Eye (tissue), 1 donor: ENCODE measurements around the gene ZBTB17.

Experiments
- DNase-seq: peaks from one replicate; pipeline ENCODE4 v3.0.0-alpha.2; 2015

The ZBTB17 gene

GRCh38 chr1:15959424-15959823 is 16.5 kb downstream of the ZBTB17 start:
- no peak for DNase-seq

- DNase-seq = peak; percentile 32
Observed at GRCh38 chr1:15958793-15959192, 17.1 kb downstream of the ZBTB17 start.

DNA sequence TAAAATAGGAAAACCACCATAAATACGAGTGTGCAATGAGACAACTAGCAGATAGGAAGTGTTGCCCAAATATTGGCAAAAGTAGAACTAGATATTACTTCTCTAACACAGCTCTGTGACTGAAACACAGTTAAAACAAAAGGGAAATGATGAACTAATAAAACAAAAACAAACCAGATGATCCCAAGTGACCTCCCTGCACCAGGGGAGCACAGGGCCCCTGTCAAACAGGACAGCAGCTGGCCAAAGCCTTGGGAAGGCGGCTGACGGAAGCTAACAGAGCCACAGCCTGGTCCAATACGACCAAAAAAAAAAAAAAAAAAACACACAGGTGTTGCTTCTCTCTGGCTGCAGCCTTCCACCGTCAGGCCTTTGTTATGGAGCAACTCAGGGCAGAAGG is 17.8 kb downstream of the ZBTB17 start:
- DNase-seq = no peak

- peak; percentile 34 for DNase-seq
Observed at GRCh38 chr1:15957221-15958095, 18.4 kb downstream of the ZBTB17 start.

DNA sequence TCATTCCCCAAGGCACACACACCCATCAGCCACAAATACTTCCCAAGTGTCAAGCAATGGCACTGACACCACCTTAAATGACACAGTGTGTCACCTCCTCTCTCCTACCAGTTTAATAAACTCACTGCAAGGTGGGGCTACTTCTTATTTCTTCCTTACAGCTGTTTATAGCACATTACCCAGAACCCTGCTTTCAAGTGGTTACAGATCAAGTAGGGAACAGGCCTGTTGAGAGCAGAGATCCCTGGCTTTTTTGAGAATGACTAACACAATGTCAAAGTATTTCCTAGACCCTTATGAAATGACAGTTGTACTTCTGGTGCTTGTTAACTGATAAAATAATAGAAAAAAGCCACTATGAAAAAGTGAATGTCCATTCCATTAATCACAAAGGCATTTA is 19.8 kb downstream of the ZBTB17 start:
- no peak for DNase-seq

- no peak for DNase-seq
Observed at GRCh38 chr1:15955552-15955951, 20.3 kb downstream of the ZBTB17 start.

DNA sequence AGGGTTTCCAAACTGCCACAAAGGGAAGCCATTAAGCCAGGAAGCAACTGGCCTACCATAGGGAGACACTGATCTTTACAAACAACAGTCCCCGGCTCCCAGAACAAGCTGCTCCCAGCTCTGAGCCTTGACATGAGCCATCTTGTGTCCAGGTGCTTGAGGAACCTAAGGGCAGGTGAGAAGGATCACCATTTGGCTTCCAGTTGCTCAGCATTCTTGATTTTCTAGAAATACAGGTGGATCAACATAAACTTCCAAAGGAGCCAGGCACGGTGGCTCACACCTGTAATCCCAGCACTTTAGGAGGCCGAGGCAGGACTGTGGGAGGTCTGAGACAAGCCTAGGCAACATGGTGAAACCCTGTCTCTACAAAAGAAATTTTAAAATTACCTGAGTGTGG is 21.6 kb downstream of the ZBTB17 start:
- no peak for DNase-seq

GRCh38 chr1:15953791-15954241 is 22.1 kb downstream of the ZBTB17 start:
- DNase-seq = peak; percentile 64

DNA sequence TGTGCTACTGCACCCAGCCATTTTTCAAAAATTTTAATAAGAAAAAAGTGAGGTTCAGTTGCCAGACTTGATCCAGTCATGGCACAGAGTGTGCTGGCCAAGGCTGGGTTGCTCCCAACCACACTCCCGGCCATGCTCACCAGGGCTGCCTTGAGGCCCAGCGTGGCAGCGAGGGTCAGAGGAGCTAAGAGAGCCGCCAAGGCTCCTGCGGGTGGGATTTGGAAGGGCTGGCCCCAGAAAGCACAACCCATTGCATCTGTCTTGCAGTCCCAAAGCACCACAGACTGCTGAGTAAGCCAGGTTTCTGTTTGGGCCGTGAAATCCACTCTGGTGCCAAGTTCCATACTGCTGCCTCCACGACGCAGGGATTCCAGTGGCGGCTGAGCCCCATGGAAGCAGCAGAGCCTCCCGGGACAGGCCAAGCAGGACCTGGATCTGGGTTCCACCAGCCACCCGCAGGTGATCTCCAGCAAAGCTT is 22.6 kb downstream of the ZBTB17 start:
- no peak for DNase-seq

DNA sequence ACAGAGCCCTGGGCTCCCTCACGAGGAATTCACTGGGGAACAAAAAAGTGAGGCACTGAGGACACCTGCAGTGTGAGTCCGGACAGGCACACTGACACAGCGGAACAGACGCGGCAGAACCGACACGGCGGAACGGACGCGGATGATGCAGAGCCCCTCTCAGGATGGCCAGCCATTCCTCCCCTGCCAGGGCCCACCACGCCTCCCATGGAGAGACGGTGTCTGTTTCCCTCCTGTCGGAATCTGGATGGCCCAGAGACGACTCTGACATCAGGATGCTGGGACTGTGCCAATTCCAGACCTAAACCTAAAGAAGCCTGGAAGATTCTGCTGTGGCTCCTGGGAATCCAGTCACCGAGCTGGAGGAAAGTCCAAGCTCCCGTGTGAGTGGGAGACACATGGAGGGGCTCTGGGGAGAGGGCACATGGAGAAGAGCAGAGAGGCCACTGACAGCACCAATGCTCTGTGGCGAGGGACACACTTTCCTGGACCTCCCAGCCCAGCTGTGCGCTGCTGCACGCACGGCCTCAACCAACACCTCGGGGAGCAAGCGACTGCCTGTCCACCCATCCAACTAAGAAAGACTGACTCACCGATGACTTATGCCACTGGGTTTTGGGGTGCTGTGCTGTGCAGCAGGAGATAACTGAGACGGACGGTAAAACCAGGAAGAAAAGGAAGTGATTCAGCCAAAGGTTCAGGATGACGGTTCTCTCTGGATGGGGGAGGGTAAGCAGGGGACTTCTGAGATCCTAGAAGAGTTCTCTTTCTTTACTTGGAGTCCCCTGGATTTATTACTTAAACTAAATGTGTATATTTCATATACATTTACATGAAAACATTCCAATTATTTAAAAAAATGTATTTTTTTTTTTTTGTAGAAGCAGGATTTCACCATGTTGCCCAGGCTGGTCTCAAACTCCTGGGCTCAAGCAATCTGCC is 23.3 kb downstream of the ZBTB17 start:
- DNase-seq = no peak

DNA sequence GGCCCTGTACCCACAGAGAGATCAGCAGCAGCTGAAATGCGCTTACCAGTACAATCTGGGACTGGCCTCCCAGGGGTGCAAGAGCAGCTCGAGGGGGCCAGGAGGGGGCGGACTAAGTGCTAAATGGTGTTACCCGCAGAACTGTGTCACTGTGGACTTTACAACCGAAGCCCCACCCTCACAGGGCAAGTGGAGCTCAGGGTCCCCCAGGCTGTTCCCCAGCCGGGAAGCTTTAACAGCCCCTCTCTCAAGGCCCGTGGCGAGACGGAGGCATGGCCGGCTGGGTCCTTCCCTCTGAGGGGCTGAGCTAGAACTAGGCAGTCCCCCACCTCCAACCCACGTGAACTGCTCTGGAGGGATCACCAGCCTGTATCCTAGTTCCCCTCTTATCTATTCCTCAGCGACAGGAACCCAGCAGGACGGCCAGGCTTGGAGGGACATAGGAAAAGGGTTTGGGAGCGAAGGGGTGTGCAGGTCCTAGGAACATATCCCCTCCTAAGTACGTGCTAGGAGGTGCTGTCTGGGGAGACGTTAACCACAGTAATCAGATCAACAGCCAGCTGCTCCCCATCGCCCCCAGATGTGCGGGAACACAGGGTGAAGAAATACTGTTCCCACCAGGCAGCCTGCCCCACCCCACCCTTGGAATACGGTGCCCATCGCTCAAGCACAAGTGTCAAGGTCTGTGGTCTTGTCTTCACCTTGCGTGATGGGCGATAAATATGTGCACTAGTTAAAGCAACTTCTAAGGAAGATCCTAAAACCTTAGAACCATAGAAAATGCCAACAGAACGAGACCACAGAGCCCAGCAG is 24.4 kb downstream of the ZBTB17 start:
- DNase-seq = peak; percentile 47

DNA sequence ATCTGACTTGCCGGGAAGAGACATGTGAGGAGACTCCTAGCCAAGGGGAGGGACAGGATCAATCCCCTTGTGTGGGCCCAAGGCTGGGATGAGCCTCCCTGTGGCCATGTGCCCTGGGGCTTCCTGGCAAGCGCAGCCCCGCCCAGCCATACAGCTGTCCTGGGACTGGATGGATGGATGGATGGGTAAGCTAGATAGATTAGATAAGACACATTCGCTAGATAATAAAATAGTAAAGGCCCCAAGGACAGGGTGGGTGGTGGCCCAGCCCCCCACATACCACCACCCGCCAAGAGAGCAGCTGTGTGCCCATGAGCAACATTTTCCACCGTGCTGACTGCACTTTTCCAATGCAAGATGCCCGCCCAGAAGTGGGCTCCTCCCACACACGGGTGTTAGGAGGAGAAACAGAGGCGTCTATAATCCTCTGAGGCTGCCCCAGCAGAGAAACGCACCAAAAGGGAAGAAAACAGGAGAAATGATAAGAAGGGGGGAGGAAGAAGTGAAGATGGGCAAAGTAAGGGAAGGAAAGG is 25.1 kb downstream of the ZBTB17 start:
- DNase-seq = peak; percentile 58

DNA sequence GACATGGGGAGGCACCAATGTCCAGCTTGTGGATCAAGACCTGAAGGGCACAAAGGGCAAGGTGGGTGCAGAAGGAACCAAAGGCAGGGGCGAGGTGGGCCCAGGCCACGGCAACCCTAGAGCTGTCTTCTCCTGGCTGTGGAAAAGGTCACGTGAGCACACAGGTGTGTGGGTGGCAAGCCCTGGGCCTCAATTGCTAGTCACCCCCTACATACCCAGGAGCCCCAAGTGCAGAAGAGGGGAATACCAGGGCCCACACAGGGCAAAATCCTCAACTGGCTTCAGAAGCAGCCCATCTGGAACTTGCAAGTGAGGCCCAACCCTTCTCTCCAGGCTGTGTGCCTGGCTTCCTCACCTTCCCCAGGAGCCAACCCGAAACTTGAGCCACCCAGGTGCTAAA is 25.6 kb downstream of the ZBTB17 start:
- no peak for DNase-seq

- peak; percentile 81 for DNase-seq
Observed at GRCh38 chr1:15949453-15950245, 26.3 kb downstream of the ZBTB17 start.

DNA sequence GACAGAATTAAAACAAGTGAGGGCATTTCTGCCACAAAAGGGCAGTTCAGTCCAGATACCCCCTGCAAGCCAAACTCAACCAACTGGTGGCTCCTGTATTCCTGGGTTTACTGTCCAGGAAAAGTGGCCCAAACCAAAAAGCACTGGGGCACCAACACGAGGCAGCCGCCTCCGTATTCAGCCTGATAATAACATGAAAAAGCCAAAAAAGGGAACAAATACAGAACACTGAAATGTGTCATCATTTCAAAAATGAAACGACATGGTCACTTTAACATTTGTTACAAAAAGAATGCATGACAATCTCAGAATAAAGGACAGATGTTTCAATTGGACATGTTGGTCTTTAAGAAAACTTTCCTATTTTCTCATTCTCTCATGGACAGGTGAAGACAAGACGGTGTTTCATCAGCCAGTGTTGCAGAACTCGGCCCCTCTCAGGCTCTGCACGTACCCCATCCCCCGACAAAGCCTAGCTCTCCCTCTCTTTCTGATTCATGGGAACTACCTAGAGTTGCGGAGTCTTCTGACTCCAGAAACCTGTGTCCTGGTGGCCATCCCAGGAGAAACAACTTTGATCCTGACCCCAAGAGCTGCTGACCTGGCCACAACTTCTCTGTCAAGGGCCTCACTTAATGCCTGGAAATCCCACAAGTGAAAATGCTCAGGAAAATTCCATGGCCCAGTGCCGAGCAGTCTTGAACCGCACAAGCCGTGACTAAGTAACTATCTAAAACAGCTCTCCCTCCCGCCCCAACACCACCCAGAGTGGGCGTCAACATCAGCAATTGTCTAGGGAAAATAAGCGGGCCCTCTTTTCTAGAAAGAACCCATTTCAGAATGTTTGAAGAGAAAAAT is 27.1 kb downstream of the ZBTB17 start:
- DNase-seq = peak; percentile 54

GRCh38 chr1:15948091-15948591 is 27.8 kb downstream of the ZBTB17 start:
- DNase-seq = no peak

- no peak for DNase-seq
Observed at GRCh38 chr1:15947382-15948090, 28.4 kb downstream of the ZBTB17 start.

- no peak for DNase-seq
Observed at GRCh38 chr1:15946571-15947381, 29.1 kb downstream of the ZBTB17 start.
